ENCODE results near the gene AFP.

AFP gene

GRCh38 chr4:73416423-73417087, 19.5 kb upstream of the AFP start:
- ATAC-seq = no peak
- TF ChIP-seq POU6F1 (CRISPR knock-in tag; IDR thresholded peaks at IDR 0.05; ENCODE audit: borderline replicate concordance, low read depth) = no peak
- no peak for TF ChIP-seq CREB5 (CRISPR knock-in tag; IDR thresholded peaks at IDR 0.05; ENCODE audit: low read depth)
- no peak for TF ChIP-seq TSHZ2 (CRISPR knock-in tag; IDR thresholded peaks at IDR 0.05)
- TF ChIP-seq PATZ1 (CRISPR knock-in tag; IDR thresholded peaks at IDR 0.05; ENCODE audit: borderline replicate concordance) = no peak
- no peak for TF ChIP-seq ARNTL (CRISPR knock-in tag; IDR thresholded peaks at IDR 0.05; ENCODE audit: borderline replicate concordance, low read depth)
- no peak for TF ChIP-seq ZNF8 (CRISPR knock-in tag; IDR thresholded peaks at IDR 0.05)

- TF ChIP-seq PPARA (CRISPR knock-in tag; IDR thresholded peaks at IDR 0.05; ENCODE audit: borderline replicate concordance) = no peak
- no peak for TF ChIP-seq RARB (CRISPR knock-in tag; IDR thresholded peaks at IDR 0.05)
- TF ChIP-seq TSHZ2 (CRISPR knock-in tag; IDR thresholded peaks at IDR 0.05) = no peak
- TF ChIP-seq ZFP3 (CRISPR knock-in tag; IDR thresholded peaks at IDR 0.05) = no peak
- no peak for TF ChIP-seq CREB5 (CRISPR knock-in tag; IDR thresholded peaks at IDR 0.05; ENCODE audit: low read depth)
- TF ChIP-seq PATZ1 (CRISPR knock-in tag; IDR thresholded peaks at IDR 0.05; ENCODE audit: borderline replicate concordance) = no peak
- TF ChIP-seq ISL1 (CRISPR knock-in tag; IDR thresholded peaks at IDR 0.05) = no peak
- TF ChIP-seq ZC3H10 (CRISPR knock-in tag; IDR thresholded peaks at IDR 0.05) = no peak
- no peak for TF ChIP-seq ARNTL (CRISPR knock-in tag; IDR thresholded peaks at IDR 0.05; ENCODE audit: borderline replicate concordance, low read depth)
- no peak for TF ChIP-seq ZFP30 (CRISPR knock-in tag; IDR thresholded peaks at IDR 0.05)
- no peak for TF ChIP-seq TOX (CRISPR knock-in tag; IDR thresholded peaks at IDR 0.05; ENCODE audit: borderline replicate concordance)
- TF ChIP-seq GLIS3 (CRISPR knock-in tag; IDR thresholded peaks at IDR 0.05) = no peak
- TF ChIP-seq SNAI2 (CRISPR knock-in tag; IDR thresholded peaks at IDR 0.05) = no peak
- no peak for TF ChIP-seq BACH2 (CRISPR knock-in tag; IDR thresholded peaks at IDR 0.05; ENCODE audit: borderline replicate concordance)
- no peak for TF ChIP-seq ZNF565 (CRISPR knock-in tag; conservative IDR thresholded peaks at IDR 0.05; ENCODE audit: low read depth)
Observed at GRCh38 chr4:73417342-73417741, 18.7 kb upstream of the AFP start.

More at GRCh38 chr4:73417342-73417741, 18.7 kb upstream of the AFP start:
- ATAC-seq = no peak
